Stimulated activated CD4-positive, alpha-beta T cell treated with anti-CD3 and anti-CD28 coated beads, Interleukin-2, amount 100 ng/mL, for 48 hours (primary cell): ENCODE measurements around the gene CCDC83.

ENCODE experiments used
- DNase-seq, 2 donors: peaks; one replicate each; pipeline ENCODE4 v3.0.0-alpha.2; 2020

Gene CCDC83

GRCh38 chr11:85855341-85855656 is at the start of gene CCDC83:
CCDC83 (plus strand) TSS chr11:85855383; CDS start chr11:85865124, 9,741 bp downstream.
- no peak for DNase-seq

GRCh38 chr11:85805387-85805786 is 49.8 kb upstream of the CCDC83 start:
- no peak for DNase-seq

- DNase-seq = no peak
These were observed 49.2 kb upstream of the CCDC83 start for GRCh38 chr11:85806016-85806415.

GRCh38 chr11:85806876-85807275 is 48.3 kb upstream of the CCDC83 start:
- DNase-seq = no peak

- no peak for DNase-seq
These were observed 46.0 kb upstream of the CCDC83 start for GRCh38 chr11:85809191-85809590.

GRCh38 chr11:85809863-85810262 is 45.3 kb upstream of the CCDC83 start:
- no peak for DNase-seq

- no peak for DNase-seq
These were observed 44.7 kb upstream of the CCDC83 start for GRCh38 chr11:85810521-85810870.

GRCh38 chr11:85810871-85811611 is 44.1 kb upstream of the CCDC83 start, which contains the start of gene SYTL2:
SYTL2 (minus strand) TSS chr11:85811141; CDS start chr11:85757725, 53,416 bp downstream.
- peak; percentile 67 to 68 for DNase-seq

GRCh38 chr11:85811624-85812023 is 43.6 kb upstream of the CCDC83 start:
- no peak for DNase-seq

- DNase-seq = no peak
These were observed 41.5 kb upstream of the CCDC83 start for GRCh38 chr11:85813721-85814120.

- no peak for DNase-seq
These were observed 39.8 kb upstream of the CCDC83 start for GRCh38 chr11:85815186-85815931.

- no peak for DNase-seq
These were observed 35.7 kb upstream of the CCDC83 start for GRCh38 chr11:85819441-85819840.

GRCh38 chr11:85821636-85822035 is 33.5 kb upstream of the CCDC83 start:
- DNase-seq = no peak

- no peak for DNase-seq
These were observed 32.4 kb upstream of the CCDC83 start for GRCh38 chr11:85822814-85823213.

- peak in 1 of 2 donors; percentile 34 for DNase-seq
These were observed 31.4 kb upstream of the CCDC83 start for GRCh38 chr11:85823816-85824215.

- DNase-seq = no peak
These were observed 29.6 kb upstream of the CCDC83 start for GRCh38 chr11:85825616-85826015.

GRCh38 chr11:85826116-85826855 is 28.9 kb upstream of the CCDC83 start:
- peak in 1 of 2 donors; percentile 21 for DNase-seq

GRCh38 chr11:85827748-85828639 is 27.2 kb upstream of the CCDC83 start:
- no peak for DNase-seq

- no peak for DNase-seq
These were observed 26.6 kb upstream of the CCDC83 start for GRCh38 chr11:85828640-85828978.

GRCh38 chr11:85829172-85829571 is 26.0 kb upstream of the CCDC83 start:
- DNase-seq = no peak

- DNase-seq = no peak
These were observed 24.1 kb upstream of the CCDC83 start for GRCh38 chr11:85831050-85831449.

GRCh38 chr11:85835263-85835662 is 19.9 kb upstream of the CCDC83 start:
- no peak for DNase-seq

- DNase-seq = no peak
These were observed 19.5 kb upstream of the CCDC83 start for GRCh38 chr11:85835729-85836128.
